ENCODE measurements around the gene TFR2. TPM values are rescaled to one million over a fixed set of nuclear protein-coding genes. Genes with fewer than 3 reads are reported as not detected.

The TFR2 gene
- total RNA-seq, 1 experiment from 2014 or later, result 11.8 TPM

- no peaks in the 10 kb centered on the region for H3K27me3 ChIP-seq (ENCODE audit: insufficient read depth, low read length)
- ATAC-seq (no peak), DNase-seq (ENCODE audit: low read depth, low spot score) (no peak)
- H2AFZ ChIP-seq (ENCODE audit: low read depth, low read length, poor library complexity, severe bottlenecking), result no peak overlapping the region
- H3K36me3 ChIP-seq (ENCODE audit: control insufficient read depth in 1 of 2, insufficient read depth in 2 of 2, low read length in 2 of 2), result no peaks in the 10 kb centered on the region
- no peaks in the 10 kb centered on the region for H3K9me2 ChIP-seq (ENCODE audit: insufficient read depth)
- no peaks in the 10 kb centered on the region for H4K20me1 ChIP-seq (ENCODE audit: insufficient read depth)
- ChIA-PET RAD21 (ENCODE audit: low non-redundant PET in 1 of 2, low total read pairs in 2 of 2, uncharacterized antibody in 2 of 2, unreplicated experiment in 2 of 2) (interaction anchor here in 1 of 2 experiments (0.5 kb wide), 1 partner anchor 44 kb away, joined by 4 read pairs; no protein-coding TSS in a partner anchor), POLR2A (no interaction called here), CTCF (interaction anchor here (1.1 kb wide), 1 partner anchor 38 kb away, joined by 3 read pairs; no protein-coding TSS in a partner anchor)
- no peak overlapping the region for H3K4me2 ChIP-seq (ENCODE audit: low read length)
- TF ChIP-seq POLR2A (IDR thresholded peaks at IDR 0.05; ENCODE audit: borderline replicate concordance, extremely low read depth, insufficient read depth, insufficient read length) (no peak), ATF3 (IDR thresholded peaks at IDR 0.05) (no peak), ZFX (IDR thresholded peaks at IDR 0.05) (no peak), REST (IDR thresholded peaks at IDR 0.05; ENCODE audit: low read depth) (no peak), RAD21 (IDR thresholded peaks at IDR 0.05; ENCODE audit: low read depth) (no peak), FOSL1 (IDR thresholded peaks at IDR 0.05; ENCODE audit: low read depth) (no peak)
- peaks cover 1 to 8% of the 10 kb centered on the region in 2 experiments; a peak in 3 of 4 replicates for H3K4me1 ChIP-seq (ENCODE audit: control insufficient read depth in 1 of 2, insufficient read depth in 2 of 2, low read length in 2 of 2)
- H3K79me2 ChIP-seq (ENCODE audit: insufficient read depth, low read length), result no peaks in the 10 kb centered on the region
- H3K9me3 ChIP-seq (ENCODE audit: control insufficient read depth in 1 of 2, insufficient read depth in 1 of 2, low read depth in 1 of 2, low read length in 2 of 2), result no peaks in the 10 kb centered on the region
- no peak overlapping the region for H3K9ac ChIP-seq (ENCODE audit: low read length)
- intact Hi-C loops (cut with micrococcal nuclease), result no loop called here
- no TSS peak for BruUV-seq (replicated peaks)
- H3K4me3 ChIP-seq (replicated peaks in 1 of 2; ENCODE audit: low read depth in 1 of 2, low read length in 2 of 2), result no peak overlapping the region
- H3K27ac ChIP-seq (ENCODE audit: low read depth, low read length), result no peak overlapping the region
Observed at GRCh38 chr7:100667331-100668068, 26.1 kb upstream of the TFR2 start.

Data from HCT116 (cell line).